ENCODE data around the gene SMPD1.

SMPD1 gene

DNA sequence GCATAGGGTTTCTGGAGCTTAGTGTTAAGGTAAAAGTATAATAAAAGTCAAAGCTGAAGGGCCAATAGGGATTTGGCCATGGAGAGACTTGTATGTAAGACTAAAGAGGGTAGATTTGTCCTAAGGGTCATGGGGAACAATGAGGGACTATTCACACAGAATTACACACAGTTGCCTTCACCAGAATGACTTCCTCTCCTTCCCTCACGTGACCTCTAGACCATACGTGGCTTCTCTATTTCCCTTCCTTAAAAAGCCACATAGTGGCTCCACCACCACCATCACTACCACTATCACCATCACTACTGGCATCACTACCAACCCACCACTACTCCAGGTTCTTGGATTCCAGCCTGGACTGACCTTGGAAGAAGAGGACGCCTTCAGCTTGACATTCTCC is 47.7 kb downstream of the SMPD1 start:
- TF ChIP-seq, protein P1, sequence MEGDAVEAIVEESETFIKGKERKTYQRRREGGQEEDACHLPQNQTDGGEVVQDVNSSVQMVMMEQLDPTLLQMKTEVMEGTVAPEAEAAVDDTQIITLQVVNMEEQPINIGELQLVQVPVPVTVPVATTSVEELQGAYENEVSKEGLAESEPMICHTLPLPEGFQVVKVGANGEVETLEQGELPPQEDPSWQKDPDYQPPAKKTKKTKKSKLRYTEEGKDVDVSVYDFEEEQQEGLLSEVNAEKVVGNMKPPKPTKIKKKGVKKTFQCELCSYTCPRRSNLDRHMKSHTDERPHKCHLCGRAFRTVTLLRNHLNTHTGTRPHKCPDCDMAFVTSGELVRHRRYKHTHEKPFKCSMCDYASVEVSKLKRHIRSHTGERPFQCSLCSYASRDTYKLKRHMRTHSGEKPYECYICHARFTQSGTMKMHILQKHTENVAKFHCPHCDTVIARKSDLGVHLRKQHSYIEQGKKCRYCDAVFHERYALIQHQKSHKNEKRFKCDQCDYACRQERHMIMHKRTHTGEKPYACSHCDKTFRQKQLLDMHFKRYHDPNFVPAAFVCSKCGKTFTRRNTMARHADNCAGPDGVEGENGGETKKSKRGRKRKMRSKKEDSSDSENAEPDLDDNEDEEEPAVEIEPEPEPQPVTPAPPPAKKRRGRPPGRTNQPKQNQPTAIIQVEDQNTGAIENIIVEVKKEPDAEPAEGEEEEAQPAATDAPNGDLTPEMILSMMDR (IDR thresholded peaks at IDR 0.05; ENCODE audit: borderline replicate concordance, control extremely low read depth, extremely low read depth, insufficient read depth, missing control alignments) = no peak
- no peak for DNase-seq (ENCODE audit: low spot score)
- in situ Hi-C loops (cut with MboI; ENCODE audit: low sequenced_read_pairs, unreplicated experiment) = no loop called here

DNA sequence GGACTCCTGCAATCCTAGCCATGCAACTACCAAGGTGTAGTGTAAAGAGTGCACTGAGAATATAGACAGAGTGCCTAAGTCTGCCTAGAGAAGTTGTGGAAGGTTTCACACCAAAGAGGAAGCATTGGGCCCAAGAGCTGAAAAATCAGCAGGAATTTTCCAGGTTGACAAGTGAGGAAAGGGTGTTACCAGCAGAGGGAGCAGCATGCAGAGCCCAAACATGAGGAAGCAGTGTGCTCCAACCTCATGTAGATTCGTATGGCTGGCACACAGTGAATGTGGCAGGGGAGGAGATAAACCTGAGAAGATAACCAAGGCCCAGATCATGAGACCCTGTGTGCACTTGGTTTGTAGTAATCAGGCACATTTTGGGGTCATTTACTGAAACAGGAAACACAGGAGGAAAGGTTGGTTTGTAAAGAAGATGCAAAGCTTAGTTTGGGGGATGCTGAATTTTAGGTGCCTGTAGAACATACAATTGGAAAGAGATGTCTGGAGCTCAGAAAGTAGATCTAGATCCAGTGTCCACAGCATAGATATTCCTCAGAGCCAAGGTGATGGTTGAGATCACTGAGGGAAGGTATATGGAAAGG is 48.8 kb downstream of the SMPD1 start:
- TF ChIP-seq, protein P1 (IDR thresholded peaks at IDR 0.05; ENCODE audit: borderline replicate concordance, control extremely low read depth, extremely low read depth, insufficient read depth, missing control alignments) = peak; percentile 37
- DNase-seq (ENCODE audit: low spot score) = no peak
- in situ Hi-C loops (cut with MboI; ENCODE audit: low sequenced_read_pairs, unreplicated experiment) = no loop called here

DNA sequence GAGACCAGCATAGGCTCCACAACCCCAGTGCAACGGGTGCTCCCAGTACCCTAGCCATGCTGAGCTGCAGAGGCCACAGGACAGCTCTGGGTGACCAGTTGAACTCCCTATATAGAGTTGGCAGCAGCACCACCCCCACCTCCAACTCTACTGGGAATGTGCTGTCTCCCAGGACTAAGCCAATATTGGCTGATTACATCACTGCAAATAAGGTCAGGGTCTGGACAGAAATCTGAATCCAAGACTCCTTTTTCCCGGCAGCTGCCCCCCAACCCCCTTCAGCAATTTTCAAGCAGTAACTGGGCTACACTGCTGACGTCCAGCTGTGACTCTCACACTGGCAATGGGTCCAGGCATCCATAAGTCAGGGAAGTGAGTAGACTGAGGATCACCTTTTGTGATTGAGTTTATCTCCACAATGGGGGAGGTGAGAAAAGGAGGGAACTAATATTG is 50.7 kb downstream of the SMPD1 start, which contains the start of gene HPX:
TSS of gene HPX (minus strand) at position 82 of the 453 bp plus-strand sequence. CDS start at position 58, 24 bp downstream.
- in situ Hi-C loops (cut with MboI; ENCODE audit: low sequenced_read_pairs, unreplicated experiment) = loop anchor here (5.0 kb wide), 1 partner anchor 59 kb away; no protein-coding TSS in a partner anchor
- no peak for DNase-seq (ENCODE audit: low spot score)
- TF ChIP-seq, protein P1 (IDR thresholded peaks at IDR 0.05; ENCODE audit: borderline replicate concordance, control extremely low read depth, extremely low read depth, insufficient read depth, missing control alignments) = no peak

DNA sequence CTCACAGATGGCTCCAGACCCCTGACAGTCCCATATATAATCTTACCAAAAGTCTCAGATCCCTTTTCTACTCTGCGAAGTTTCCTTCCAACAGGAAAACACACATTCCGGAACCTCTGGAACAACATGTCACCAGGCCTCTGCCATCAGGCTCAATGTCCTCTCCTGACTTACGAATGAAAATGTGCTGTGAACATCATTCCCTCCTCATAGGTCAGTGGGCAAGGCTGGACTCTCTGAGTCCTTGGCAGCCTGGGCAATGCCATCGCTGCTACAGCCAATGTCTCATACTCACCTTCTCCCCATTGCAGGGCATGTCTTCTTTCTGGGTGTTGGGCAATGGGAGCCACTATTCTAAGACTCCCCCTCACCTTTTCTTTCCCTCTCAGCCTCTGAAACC is 52.2 kb downstream of the SMPD1 start:
- no peak for DNase-seq (ENCODE audit: low spot score)
- in situ Hi-C loops (cut with MboI; ENCODE audit: low sequenced_read_pairs, unreplicated experiment) = loop anchor here (5.0 kb wide), 1 partner anchor 60 kb away; no protein-coding TSS in a partner anchor
- TF ChIP-seq, protein P1 (IDR thresholded peaks at IDR 0.05; ENCODE audit: borderline replicate concordance, control extremely low read depth, extremely low read depth, insufficient read depth, missing control alignments) = no peak

DNA sequence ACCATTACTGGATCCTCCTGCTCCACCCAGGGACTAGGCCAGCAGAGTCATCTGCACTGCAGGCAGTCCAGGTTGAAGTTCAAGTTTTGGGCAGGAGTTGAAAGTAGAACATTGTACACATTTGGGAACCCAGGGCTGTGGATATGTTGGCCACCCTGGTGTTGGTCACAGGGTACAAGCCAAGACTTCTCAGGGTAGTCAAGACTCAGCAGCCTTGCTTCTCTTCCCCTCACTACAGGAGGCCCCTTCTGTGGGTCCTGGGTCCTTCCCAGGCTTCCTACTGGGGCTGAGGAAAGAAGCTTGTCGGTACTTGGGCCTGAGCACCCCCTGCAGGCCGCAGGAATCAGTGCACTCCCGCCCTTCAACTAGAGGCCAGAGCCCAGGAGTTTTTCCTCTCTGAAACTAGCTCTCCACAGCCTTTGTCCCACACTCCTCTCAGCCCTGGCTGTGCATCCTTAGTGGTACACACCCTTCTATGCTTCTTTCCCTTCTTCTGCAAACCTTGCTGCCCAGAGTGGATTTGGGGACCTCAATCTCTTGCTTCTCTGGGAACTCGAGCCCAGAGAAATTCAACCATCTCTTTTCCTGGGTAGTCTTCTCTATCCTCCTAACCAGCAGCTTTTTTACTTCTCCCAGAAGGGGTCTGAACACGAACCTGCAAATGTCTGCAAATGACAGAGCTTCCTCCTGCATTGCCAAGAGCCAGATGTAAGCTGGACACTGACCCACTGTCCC is 53.2 kb downstream of the SMPD1 start:
- TF ChIP-seq, protein P1 (IDR thresholded peaks at IDR 0.05; ENCODE audit: borderline replicate concordance, control extremely low read depth, extremely low read depth, insufficient read depth, missing control alignments) = peak; percentile 87
- in situ Hi-C loops (cut with MboI; ENCODE audit: low sequenced_read_pairs, unreplicated experiment) = loop anchor here (5.0 kb wide), 1 partner anchor 61 kb away; no protein-coding TSS in a partner anchor
- peak; percentile 73 for DNase-seq (ENCODE audit: low spot score)

Data from GM13976 (cell line).